Activated naive CD4-positive, alpha-beta T cell treated with anti-CD3 and anti-CD28 coated beads, Interleukin-2, amount 50 U/mL, for 16 hours (primary cell): Measurements from ENCODE around the gene PAK4.

Source experiments
- DNase-seq: peaks from one replicate; pipeline ENCODE4 v3.0.0-alpha.2; 2020

Gene PAK4

DNA sequence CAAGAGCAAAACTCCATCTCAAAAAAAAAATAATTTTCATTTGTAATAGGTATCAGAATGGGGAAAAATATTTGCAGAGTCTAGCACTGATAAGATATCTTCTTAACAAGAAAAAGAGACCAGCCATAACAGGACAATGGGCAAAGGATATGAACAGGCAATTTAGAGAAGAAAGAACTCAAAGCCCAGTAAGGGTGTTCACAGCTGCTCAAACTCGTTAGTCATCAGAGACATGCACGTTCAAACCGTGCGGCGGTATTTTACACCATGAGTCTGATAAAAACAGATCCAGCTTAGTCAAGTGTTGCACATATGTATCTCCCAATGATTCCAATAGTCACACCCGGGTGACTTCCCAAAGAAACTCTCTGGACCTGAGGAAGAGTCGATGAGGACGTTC, 57.5 kb downstream of the PAK4 start:
- no peak for DNase-seq

DNA sequence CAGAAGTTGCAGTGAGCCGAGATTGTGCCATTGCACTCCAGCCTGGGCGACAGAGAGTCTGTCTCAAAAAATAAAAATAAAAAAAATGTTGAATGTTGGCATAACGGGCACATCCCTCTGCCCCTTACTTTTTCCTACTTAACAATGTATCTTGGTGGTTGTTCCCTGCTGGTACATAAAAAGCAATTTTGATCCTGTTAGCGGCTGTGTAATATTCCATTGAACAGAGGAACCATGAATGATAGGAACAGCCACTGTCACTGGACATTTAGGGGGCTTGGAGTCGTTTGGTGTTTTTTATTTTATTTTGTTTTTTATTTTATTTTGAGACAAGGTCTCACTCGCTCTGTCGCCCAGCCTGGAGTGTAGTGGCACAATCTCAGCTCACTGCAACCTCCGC, 60.8 kb downstream of the PAK4 start:
- DNase-seq: no peak

- no peak for DNase-seq
Measured at GRCh38 chr19:39187552-39187943, 62.0 kb downstream of the PAK4 start.

DNA sequence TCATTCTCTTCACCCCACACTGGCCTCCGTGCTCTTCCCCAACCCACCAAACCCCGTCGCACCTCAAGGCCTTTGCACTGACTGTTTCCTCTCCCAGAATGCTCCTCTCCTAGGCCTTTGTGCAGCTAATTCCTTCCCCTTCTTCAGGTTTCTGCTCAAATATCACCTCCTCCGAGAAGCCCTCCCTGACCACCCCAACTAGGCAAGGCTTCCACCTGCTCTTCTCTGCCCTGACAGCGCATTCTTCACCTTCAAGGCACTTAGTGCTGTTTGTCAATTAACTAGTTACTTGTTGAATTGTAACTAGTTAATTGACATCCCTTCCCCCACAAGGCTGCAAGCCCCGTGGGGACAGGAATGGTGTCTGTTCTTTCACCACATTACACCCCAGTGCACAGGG, 63.4 kb downstream of the PAK4 start:
- no peak for DNase-seq

GRCh38 chr19:39190768-39191167, 65.2 kb downstream of the PAK4 start:
- DNase-seq: no peak

- DNase-seq: no peak
Measured at GRCh38 chr19:39192846-39193245, 67.3 kb downstream of the PAK4 start.

- DNase-seq: no peak
Measured at GRCh38 chr19:39193803-39194202, 68.2 kb downstream of the PAK4 start.

DNA sequence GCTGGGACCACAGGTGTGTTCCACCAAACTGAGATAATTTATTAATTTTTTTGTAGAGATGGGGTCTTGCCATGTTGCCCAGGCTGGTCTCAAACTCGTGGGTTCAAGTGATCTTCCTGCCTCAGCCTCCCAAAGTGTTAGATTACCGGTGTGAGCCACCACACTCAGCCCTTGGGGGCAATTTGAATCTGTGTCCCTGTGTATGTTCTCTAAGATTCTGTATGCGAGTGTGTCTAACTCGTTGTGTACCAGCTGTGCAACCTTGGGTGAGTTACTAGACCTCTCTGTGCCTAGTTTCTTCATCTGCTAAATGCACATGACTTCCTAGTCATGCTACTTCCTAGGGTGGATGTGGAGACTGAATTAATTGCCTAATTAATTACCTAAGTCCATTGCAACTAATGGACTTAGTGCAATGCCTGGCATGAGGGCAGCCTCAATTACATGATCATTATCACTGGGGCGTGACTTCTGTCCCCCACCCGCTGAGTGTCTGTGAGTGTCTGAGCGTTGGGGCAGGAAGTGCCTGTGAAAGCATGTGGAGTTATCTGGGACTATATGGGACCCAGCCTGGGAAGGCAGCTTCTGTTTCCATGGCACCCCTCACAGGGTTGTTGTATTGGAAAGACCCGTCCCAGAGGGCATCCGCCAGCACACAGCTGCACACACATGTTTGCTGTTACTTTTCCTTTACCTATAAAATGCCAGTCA, 69.4 kb downstream of the PAK4 start:
- no peak for DNase-seq

- DNase-seq: no peak
Measured at GRCh38 chr19:39195755-39196154, 70.2 kb downstream of the PAK4 start.

GRCh38 chr19:39196320-39196719, 70.7 kb downstream of the PAK4 start:
- no peak for DNase-seq

GRCh38 chr19:39196860-39197562, 71.4 kb downstream of the PAK4 start, which contains the start of gene NCCRP1:
TSS of gene NCCRP1 (plus strand) at chr19:39196964. CDS start at chr19:39196983, 19 bp downstream.
- no peak for DNase-seq

DNA sequence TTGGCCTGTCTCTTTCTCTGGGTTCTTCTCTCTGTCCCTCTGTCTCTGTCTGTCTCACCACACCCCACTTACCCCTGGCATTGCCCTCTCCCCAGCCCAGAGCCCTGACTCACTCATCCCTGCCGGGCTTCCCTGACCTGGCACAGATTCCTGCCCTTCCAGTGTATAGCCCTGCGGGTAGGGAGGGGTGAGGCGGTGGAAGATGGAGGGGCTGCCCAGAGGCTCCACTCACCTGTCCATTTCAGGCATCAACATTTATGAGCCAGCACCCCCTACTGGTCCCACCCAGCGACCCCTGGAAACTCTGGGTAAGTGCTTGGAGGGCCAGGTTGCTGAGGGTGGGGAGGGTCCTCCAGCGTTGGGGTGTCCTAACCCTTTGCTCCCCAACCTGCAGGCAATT, 72.2 kb downstream of the PAK4 start:
- no peak for DNase-seq

DNA sequence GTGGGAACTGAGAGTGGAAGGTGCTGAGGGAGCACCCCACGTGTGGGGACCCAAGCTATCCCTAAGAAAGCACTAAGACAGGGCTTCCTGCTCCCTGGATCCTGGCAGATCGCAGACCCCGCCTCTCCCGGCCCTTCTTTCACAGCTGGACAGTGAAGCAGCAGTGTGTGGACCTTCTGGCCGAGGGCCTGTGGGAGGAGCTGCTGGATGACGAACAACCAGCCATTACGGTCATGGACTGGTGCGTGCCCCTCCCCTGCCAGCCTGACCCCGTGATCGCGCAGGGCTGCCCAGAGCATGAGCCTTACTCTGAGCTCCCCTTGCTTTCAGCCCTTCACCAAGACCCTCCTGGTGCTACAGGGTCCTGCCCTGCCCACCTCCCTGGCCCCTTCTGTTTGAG, 73.4 kb downstream of the PAK4 start:
- no peak for DNase-seq

- no peak for DNase-seq
Measured at GRCh38 chr19:39200066-39200802, 74.6 kb downstream of the PAK4 start.

DNA sequence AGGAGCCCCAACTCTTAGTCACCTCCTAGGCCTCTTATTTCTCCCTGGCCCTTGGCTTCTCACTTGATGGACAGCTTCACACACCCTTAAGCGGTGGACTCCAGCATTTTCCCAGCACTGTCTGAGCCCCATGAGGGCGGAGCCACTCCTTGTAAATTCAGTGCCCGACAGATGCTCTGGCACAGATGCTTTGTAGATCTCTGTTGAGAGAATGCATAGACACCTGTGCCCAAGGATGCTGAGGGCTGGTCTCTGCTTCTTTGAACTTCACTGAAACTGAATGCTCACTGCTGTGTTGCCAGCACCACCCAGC, 75.2 kb downstream of the PAK4 start:
- no peak for DNase-seq

GRCh38 chr19:39202998-39203355, 77.4 kb downstream of the PAK4 start:
- DNase-seq: no peak

DNA sequence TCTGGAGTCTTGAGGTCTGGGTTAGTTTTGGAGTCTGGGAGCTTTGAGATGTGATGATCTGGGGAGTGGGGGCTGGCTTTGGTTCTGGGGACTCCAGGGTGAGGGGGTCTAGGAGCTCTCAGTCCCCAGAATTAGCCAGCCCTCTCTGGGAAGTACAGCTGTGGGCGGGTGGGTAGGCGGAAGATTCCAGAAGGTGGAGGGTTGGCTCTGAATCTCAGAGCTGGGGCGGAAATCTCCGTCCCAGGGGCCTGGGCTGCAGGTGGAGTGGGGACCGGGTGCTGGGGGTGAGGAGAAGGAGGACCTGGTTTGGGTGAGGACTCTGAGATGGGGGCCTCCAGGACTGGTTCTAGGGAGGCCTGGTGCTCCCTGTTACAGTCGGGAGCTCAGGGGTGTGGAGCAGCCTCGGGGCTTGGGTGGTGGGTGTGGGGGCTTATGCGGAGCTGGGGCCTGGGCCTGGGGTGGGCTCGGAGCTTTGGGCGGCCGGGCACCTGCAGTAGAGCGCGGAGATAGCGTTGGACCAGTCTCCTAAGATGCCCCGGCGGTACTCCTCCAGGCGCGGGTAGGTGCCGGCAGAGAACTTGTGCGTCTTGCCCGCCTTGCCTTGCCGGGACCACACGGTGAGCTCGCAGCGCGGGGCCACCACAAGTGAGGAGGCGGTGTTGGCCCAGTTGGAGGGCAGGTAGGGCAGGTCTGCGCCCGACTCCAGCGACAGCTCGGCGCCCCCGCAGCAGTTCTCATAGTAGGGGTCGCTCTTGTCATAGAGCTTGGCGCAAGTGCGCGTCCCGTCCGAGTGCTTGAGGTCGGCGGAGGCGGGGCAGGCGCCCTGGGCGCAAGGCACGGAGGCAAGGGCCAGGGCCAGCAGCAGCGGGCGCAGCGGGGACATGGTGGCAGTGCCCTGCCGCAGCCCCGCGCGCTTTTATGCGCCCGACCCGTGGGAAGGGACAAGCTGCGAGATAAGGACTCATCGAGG, 78.1 kb downstream of the PAK4 start, which contains the start of gene SYCN:
SYCN (minus strand) TSS at position 892 of the 970 bp plus-strand sequence; CDS start at position 883, 9 bp downstream.
- no peak for DNase-seq

DNA sequence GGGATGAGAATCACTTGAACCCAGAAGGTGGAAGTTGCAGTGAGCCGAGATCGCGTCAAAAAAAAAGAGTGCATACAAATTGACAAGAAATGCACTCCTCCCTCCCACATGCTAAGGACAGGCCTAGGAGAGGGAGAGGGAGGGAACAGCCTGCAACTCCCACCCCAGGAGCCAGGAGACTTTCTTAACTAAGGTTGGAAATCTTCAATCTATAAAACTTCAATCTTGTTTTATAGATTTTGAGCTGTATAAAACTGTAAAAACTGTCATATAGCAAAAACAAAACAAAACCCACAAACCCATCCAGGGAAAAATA, 79.8 kb downstream of the PAK4 start:
- no peak for DNase-seq

DNA sequence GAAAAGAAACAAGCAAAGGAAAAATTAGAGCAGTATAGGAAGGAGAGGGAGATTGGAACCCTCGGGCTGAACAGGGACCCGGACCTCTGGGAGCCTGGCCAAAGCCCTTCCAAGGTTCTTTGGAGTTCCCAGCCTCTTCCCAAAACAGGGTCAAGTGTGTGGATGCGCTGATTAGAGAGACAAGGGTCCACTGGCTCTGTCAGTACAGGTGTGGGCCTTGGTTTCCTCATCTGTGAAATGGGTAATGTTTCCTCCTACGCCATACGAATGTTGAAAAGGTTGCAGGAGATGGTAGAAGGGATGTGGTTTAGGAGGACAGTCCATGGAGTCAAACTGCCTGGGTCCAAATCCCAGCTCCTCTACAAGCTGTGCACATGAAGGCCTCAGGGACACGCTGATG, 80.5 kb downstream of the PAK4 start:
- no peak for DNase-seq

- DNase-seq: no peak
Measured at GRCh38 chr19:39207293-39207836, 81.8 kb downstream of the PAK4 start.

- no peak for DNase-seq
Measured at GRCh38 chr19:39208175-39208795, 82.7 kb downstream of the PAK4 start.

DNA sequence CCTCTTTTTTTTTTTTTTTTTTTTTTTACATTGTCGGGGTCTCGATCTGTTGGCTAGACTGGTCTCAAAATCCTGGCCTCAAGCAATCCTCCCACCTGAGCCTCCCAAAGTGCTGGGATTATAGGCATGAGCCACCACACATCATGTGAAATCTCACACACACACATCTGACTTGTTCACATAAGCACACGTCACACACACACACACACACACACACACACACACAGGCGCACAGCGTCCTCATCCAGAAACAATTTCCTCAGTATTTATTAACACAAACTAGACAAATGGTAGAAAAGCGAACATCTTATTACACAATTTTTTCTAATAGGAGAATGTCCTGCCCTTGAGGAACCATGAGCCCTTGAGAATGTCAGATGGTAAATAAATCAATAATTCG, 83.6 kb downstream of the PAK4 start:
- DNase-seq: no peak
